GM19467 (cell line): ENCODE results near the gene CS.
"Not testable (repeated sequence)": the region's sequence is repeated elsewhere in the genome, so short reads cannot be mapped to it uniquely, and the experiment has no call there.

Source experiments
- ATAC-seq: cut with Tn5 transposase; IDR thresholded peaks from one replicate; pipeline ENCODE4 v1.9.1; 2021; ENCODE audit warnings: mild to moderate bottlenecking, moderate library complexity; ENCODE audit not compliant: unreplicated experiment

The CS gene

DNA sequence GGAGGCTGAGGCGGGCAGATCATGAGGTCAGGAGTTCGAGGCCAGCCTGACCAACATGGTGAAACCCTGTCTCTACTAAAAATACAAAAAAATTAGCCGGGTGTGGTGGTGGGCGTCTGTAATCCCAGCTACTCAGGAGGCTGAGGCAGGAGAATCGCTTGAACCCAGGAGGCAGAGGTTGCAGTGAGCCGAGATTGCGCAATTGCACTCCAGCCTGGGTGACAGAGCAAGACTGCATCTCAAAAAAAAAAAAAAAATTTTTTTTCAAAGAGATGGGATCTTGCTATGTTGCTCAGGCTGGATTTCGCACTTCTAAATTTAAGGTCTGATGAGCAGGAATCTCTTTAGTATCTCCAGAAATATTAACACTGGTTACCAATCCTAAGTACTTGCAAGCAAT is 21.5 kb upstream of the CS start:
- not testable (repeated sequence) for ATAC-seq

DNA sequence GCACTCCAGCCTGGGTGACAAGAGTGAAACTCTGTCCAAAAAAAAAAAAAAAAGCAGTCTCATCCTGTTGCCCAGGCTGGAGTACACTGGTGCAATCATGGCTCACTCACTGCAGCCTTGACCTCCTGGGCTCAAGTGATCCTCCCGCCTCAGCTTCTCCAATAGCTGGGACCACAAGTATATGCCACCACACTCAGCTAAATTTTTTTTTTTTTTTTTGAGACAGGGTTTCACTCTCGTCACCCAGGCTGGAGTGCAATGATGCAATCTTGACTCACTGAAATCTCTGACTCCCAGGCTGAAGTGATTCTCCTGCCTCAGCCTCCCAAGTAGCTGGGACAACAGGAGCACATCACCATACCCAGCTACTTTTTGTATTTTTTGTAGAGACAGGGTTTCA is 20.9 kb upstream of the CS start:
- no peak for ATAC-seq

DNA sequence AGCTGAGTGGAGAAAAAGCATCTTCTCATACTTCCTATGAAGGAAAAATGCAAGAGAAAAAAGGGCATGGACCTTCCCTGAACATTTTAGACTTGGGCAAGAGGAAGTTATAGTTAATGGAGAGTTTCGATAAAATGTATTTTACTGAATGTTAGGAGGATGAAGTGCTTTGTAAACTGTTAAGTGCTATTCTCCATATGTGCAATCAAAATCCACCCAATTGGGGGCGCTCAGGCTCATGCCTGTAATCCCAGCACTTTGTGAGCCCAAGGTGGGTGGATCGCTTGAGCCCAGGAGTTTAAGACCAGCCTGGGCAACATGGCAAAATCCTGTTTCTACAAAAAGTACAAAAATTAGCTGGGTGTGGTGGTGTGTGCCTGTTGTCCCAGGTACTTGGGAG is 17.5 kb upstream of the CS start:
- ATAC-seq: no peak

DNA sequence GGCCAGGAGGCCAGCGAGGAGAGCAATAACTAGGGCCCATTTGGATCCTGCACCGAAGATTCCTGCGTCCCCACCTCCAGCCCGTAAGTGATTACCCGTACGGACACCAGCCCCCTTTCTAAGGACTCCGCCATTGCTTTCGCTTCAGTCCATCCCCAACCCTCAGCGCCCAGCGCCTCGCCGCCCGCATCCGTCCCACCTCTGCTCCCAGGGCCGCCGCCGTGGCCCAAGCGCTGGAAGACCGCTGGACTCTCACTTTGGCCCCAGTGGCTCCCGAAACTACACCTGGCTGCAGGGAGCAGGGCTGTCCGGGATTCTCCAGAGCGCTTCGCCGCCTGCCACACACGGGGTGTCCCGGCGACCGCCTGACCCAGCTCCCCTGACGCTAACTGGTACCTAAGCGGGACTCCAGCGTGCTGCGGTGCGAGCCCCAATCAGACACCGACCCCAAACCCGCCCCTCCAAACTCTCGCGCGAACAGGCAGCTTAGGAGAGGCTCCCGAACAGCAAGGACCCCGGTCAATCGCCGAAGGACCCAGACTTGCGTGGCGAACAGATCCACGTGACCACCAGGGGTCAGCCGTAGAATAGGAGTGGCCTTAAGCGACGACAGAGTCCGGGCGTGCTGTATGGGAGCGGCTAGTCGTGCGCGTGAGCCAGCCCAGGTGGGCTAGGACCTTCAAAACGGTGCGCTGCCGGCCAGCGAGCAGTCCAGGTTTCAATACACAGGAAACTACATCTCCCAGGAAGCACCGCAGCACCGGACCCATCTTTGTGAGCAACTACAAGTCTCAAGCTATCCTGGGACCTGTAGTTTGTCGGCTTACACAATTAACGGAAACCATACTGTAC is 15.7 kb upstream of the CS start, which contains the start of gene CNPY2:
Gene CNPY2 (minus strand): TSS at position 367 of the 852 bp plus-strand sequence. CDS start 771 bp downstream, outside the sequence.
- ATAC-seq: peak; percentile 88

DNA sequence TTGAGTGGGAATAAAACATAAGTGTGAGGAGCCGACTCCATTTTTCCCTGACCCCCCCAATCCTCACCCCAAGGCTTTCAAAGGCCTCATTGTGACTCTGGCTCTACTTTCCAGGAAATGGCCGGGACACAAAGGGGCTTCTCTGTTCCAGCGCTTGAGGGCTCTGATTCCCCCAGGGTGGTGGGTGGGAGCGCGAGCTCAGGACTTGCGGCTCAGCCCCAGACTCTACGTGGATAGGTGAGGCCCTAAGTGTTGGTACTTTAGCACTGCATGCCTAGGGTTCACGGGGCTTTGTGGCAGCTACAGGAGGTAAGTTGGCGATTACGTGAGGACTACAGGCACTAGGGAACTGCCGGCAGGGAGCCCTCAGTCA is 15.1 kb upstream of the CS start:
- ATAC-seq: no peak

DNA sequence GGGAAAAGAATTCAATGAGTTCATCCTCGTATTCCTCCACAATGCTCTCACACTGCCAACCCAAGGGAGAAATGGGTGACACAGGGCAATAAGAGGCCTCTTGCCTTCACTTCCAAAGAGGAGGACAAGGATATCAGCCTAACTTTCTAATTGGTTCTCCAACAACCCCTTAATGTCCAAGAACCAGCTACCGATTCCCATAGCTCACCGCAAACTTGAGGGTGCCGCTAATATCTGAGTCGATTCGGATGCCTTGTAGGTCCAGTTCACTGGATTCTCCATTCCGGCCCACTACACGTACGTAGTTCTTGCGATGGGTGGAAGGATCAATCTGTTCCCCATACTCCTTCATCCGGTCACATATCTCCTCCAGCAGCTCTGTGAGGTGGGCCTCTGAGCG is 10.9 kb upstream of the CS start:
- ATAC-seq: no peak

DNA sequence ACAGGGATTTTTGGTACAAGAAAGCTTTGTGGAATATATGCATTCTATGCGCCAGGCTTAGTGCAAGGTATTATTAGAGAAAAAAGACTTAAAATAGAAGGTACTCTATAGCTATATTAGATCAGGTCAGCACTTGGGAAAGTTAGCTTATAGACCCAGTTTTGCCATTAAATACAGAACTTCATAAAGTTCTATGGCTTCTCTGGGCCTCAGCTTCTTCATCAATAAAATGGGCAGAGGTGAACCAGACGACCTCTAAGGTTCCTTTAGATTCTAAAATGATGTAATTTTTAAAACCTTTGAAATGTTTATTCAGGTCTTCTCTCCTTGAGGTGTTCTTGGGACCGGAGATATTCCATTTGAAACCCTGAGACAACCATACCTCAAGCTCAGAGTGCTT is 8.6 kb upstream of the CS start:
- ATAC-seq: no peak

DNA sequence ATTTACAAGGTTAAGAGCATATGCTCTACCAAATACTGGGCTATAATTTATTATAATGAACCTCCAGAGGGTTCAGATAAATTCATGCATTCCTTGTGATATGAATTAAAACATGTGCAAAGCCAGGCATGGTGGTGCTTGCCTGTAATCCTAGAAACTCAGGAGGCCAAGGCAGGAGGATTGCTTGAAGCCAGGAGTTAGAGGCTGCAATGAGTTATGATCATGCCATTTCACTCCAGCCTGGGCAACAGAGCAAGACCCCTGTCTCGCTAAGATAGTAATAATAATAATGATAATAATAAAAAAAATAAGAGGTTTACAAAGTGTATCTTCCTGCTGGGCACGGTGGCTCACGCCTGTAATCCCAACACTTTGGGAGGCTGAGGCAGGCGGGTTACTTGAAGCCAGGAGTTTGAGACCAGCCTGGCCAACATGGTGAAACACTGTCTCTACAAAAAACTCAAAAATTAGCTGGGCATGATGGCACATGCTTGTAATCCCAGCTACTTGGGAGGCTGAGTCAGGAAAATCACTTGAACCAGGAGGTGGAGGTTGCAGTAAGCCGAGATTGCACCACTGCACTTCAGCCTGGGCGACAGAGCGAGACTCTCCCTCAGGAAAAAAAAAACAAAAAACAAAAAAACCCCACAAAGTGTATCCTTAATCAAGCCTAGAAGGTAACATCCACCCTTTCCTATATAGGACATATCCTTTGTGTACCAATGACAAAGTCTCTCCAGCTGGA is 7.3 kb upstream of the CS start:
- no peak for ATAC-seq

DNA sequence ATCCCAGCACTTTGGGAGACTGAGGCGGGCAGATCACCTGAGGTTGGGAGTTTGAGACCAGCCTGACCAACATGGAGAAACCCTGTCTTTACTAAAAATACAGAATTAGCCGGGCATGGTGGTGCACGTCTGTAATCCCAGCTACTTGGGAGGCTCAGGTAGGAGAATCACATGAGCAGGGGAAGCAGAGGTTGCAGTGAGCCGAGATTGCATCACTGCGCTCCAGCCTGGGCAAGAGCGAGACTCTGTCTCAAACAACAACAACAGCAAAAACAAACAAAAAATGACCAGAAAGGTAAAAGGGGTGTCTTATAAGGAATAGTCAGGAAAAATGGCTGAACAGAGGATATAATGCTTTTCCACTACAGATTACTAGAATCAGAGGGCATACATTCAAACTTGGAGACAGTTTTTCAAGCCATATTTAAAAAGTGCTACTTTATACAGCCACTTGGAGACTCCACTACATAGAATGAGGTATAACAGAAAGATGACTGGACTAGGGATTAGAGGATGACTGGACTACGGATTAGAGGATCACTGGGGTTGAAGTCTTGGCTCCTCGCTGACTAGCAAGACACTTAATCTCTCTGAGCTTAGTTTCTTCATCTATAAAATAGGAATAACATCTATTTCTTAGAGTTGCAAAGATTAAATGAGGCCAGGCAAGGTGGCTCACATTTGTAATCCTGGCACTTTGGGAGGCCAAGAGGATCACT is 4.9 kb upstream of the CS start:
- ATAC-seq: no peak

DNA sequence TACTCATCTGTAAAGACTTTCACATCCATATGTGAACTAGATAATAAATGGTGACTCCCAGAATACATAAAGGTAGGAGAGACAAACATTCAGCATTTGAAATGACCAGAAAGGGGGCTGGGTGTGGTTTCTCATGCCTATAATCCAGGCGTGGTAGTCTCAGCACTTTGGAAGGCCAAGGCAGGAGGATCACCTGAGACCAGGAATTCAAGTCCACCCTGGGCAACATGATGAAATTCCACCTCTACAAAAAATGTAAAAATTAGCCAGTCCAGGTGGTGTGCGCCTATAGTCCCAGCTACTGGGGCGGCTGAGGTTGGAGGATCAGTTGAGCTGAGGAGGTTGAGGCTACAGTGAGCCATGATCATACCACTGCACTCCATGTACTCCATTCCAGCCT is 4.1 kb upstream of the CS start:
- no peak for ATAC-seq

DNA sequence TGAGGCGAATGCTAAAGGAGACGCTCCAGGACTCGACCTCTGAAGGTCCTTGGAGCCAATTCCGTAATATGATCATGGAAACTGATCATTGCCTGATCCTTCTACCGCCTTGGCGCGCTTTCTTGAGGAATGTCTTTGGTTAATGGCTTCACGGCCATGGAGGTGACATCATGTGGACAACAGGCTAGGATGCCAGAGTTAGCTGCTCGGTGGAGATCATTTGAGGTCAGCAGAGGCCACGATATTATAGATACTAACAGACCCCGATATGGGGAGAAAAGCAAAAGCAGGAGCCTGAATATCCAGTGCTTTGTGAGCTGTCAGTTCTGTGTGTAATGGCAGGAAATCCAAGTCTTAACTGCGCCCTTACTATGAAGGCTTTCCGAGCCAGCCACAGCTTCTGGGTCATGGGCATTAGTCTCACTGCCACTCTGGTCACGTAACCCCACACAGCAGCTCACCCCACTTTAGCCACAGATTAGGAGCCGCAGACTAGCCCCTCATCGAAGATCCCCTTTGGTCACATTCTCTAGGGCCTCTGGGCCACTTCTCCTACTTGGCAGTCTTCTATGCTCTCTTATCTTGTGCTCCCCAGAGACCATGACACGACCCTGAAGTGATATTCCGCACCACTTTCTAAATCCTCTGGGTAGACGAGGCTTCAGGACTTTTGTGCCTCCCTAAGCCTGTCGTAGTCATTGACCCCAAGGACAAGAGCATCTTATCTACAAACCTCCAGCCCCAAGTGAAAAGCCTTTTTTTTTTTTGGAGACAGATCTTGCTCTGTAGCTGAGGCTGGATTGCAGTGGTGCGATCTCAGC is 724 bp upstream of the CS start:
- no peak for ATAC-seq

DNA sequence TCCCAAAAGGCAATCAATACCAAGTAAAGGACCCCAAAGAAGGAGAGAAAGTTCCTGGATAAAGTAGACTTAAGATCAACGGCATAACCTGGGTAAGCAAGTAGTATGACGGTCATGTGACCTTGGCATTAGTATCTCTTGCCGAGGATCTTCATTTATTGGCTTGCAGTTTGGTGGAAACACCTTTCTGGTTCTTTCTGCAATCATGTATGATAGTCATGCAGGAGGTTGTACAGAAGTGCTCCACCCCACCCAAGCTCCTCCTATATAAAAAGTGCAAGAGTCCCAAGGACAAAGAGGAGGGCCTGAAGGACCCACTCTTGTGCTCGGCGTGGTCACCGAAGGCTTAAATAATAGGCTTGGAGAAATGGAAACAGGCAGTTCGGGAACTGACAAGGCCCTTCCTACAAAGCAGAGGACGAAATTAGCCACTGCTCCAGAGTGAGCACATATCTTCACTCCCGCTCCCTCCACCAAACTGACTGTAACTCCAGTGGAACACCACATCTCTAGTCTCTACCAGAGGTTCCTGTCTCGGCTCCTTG is 750 bp downstream of the CS start:
- no peak for ATAC-seq

DNA sequence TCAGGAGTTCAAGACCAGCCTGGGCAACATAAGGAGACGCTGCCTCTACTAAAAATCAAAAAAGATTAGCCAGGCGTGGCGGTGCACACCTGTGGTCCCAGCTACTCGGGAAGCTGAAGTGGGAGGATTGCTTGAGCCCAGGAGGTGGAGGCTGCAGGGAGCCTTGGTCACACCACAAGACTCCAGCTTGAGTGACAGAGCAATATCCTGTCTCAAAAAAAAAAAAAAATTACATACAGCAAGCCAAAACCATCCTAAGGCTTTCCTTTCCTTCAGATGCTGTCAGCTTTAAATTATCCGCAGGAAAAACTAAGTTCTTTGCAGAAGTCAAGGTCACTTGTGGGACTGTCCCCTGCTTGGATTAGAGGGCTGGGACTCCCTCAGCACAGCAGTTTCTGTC is 1.3 kb downstream of the CS start:
- ATAC-seq: no peak

DNA sequence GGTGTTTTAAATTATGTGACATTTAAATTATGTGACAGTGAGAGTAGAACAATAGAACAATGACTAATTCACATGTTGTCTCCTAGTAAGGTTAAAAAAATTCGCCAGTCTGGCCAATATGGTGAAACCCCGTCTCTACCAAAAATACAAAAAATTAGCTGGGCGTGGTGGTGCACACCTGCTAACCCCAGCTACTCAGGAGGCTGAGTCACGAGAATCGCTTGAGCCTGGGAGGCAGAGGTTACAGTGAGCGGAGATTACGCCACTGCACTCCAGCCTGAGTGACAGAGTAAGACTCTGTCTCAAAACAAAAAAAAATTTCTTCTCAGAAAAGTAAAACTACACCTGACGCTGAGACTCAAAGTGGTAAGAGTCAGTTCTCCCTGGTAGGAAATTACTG is 2.7 kb downstream of the CS start:
- ATAC-seq: no peak

DNA sequence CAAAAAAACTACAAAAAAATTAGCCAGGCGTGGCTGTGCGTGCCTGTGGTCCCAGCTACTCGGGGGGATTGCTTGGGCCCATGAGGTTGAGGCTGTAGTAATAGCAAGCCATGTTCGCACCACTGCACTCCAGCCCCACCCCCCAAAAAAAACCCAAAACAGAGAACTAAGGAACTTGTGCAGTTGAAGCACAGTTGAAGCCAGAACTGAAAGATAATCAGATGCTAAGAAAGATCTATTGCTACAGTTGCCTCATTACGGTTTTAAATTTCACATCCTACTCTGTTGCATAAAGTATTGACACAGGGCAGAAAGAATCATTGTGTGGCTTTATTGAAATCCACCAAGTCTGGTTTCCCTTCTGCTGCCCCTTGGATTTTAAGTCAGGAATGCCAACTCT is 3.8 kb downstream of the CS start:
- no peak for ATAC-seq

DNA sequence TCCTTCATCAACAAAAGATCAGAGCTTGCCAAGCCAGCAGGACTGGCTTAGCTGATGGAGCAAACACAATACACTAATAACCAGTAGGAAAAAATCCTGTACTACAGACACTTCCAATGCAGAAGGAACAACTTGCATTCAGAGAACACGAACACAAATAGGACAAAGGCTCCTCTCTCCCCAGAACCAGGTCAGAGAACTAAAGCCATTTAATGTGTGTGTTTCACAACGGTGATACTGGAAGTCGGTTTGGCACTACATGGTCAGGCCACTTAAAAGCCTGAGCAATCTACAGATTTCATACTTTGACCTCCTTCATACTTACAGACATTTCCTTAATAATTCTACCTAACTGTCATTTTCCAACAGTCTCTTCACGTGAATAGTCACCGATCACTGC is 6.3 kb downstream of the CS start:
- no peak for ATAC-seq

DNA sequence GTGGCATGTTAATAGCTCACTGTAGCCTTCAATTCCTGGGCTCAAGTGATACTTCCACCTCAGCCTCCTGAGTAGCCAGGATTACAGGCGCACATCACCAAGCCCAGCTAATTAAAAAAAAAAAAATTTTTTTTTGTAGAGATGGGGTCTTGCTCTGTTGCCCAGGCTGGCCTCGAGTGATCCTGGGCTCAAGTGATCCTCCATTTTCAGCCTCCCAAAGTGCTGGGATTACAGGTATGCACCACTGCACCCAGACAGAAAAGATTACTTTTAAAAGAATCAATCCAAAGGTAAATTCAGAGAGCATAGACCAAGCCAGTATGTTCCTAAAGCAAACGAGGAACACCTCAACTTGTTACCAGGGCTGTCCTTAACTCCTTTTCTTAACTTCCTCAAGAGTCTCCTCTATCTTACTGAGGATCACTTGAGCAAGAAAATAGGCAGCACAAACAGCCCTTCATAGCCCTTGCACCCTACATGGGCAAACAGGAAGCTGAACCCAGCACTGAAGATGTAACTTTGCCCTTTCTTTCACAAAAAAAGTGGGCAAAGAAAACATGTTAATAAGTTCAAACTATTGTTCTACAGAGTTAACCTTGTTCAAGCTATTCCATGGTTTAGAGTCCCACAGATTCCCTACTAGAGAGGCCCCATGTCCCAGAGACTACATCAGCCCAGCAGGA is 11.3 kb downstream of the CS start:
- no peak for ATAC-seq

DNA sequence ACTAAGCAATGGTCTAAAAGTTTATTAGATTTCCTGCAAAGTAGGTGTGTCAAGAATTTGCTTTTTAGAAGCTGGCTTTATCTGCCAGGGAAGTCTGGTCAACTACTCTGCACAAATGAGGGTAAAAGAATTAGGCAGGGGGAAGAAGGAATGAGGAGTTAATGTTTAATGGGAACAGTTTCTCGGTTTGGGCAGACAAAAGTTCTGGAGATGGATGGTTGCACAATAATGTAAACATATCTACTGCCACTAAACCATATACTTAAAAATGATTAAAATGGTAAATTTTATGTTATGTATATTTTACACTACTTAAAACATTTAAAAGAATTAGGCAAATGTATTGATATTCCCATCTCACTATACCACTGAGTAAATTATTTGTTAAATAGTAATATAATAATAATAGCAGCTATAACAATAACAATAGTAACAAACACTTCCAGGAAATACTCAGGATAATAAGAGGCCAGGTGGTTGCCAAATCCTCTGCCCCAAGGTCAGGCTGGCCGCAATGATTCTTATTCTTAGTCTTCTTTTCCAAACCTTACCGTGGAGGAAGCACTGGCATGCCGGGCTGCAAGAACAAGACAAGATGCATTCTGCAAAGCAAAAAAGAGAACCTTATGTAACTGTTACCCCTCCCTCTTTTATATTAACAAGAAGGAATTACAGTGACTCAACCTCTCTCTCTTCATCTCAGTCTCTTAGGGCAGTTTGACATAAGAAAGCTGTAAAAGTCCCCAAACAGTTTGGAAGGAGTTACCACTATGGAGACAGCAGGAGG is 13.9 kb downstream of the CS start:
- ATAC-seq: no peak

DNA sequence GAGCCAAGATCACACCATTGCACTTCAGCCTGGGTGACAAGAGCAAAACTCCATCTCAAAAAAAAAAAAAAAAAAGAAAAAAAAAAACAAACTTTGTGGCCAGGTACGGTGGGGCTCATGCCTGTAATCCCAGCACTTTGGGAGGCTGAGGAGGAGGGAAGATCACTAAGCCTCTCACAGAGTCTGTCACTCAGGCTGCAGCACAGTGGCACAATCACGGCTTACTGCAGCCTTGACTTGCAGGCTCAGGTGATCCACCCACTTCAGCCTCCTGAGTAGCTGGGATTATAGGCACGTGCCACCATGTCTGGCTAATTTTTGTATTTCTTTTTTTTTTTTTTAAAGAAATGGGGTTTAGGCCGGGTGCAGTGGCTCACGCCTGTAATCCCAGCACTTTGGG is 15.9 kb downstream of the CS start:
- not testable (repeated sequence) for ATAC-seq
